Stimulated activated CD8-positive, alpha-beta memory T cell treated with anti-CD3 and anti-CD28 coated beads, Interleukin-7, amount 100 ng/mL, for 24 hours (primary cell): Measurements from ENCODE around the gene ANXA6.

Source experiments
- DNase-seq: peaks from one replicate; pipeline ENCODE4 v3.0.0-alpha.2; 2020; ENCODE audit warnings: low read depth

Gene ANXA6

DNA sequence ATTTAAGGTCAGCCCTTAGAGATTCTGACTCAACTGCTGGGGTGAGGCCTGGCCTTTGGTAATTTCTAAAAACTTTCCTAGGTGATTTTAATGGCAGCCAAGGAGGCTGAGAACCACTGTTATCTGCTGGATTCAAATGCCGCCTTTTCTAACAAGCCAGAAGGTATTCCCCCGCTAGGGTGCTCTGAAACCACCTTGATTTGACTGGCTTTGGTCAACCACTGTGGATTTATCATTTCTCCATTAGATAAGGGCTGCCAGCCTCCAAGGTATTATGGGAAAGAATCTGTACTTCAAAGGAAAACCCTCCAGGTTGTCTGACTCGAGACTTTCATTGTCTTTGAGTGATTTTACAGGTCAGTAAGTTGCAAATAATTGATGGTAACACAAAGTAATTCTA is 4.3 kb downstream of the ANXA6 start:
- no peak for DNase-seq

DNA sequence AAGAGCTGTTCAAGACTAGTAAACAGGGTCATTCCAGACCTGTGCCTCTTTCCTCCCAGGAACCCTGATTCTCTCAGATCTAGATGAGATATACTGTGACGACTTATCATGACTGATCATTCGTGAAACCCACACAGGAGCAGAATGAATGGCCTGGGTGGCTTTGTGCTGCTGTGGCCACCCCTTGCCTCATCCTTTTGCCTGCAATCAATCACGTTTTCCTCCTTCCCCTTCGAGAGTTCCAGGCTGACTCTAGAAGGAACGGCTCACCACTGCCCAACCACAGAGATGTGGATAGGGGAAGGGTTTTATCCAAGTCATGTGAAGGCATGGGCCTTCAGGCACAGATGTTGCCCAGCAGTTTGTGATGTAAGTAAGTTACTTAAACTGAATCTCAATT is 5.8 kb downstream of the ANXA6 start:
- no peak for DNase-seq

DNA sequence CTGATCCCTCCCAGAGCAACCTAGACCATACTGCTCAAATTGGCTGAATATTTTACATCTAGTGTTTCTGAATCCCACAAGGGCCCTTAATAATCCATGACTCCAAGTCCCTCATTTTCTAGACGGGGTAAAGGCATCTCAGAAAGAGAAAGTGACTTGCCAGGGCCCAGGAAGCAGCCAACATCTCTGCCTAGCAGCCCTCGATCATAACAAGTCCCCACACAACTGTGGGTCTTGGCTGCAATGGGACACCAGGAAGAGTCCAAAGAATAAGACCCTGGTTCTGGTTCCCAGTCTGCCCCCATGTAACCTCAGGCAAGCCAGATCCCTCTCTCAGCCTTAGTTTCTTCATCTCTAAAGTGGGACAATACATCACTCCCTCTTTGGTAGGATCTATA is 6.3 kb downstream of the ANXA6 start:
- no peak for DNase-seq

DNA sequence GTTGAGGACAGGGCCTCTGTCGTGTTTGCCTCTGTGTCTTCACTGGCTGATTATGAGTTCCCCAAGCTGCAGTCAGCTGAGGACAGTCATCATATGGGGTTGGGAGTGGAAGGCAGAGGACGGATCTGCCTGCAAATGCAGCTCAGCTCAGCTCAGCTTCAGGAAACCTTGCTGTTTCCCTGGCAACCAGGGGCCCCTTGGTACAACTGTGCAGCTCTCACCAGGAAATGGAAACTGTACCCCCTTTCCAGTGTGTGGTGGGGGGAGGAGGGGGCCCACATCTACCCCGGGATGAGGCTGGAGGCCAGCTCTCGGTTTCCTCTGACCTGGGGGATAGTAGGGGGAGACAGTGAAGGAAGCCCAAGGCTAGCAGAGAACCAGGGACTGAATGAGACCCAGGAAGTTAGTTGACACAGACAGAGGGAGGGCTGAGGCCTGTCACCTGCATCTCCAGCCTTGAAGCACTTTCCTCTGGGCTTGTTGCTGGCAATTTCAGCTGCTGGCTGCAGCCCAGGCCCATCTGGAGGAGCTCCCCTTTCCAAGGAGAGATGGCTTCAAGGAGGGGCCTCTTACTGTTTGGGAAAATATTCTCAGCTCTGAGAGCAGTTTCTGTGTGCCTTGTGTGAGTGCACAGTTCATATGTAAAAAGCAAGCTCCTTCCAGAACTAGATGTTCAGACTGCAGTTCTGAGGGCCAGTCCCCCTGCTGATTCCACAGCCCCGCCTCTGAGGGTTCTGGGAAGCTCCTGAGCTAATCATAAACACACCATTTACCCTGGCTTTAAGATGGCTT is 6.9 kb downstream of the ANXA6 start:
- peak; percentile 41 for DNase-seq

DNA sequence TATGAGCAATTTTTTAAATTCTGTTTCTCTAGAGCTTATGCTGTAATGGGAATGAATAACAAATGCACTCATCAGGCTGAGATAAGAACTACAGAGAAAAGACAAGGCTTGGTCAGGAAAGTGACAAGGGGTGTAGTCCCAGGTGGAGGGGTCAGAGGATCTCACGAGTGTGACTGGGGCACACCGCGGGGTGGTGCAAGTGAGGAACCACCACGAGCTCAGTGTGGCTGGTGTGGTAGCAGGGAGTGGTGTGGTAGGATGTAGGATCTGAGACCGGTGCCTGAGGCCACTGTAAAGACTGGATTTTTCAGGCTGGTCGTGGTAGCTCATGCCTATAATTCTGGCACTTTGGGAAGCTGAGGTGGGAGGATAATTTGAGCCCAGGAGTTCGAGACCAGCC is 9.0 kb downstream of the ANXA6 start:
- no peak for DNase-seq

DNA sequence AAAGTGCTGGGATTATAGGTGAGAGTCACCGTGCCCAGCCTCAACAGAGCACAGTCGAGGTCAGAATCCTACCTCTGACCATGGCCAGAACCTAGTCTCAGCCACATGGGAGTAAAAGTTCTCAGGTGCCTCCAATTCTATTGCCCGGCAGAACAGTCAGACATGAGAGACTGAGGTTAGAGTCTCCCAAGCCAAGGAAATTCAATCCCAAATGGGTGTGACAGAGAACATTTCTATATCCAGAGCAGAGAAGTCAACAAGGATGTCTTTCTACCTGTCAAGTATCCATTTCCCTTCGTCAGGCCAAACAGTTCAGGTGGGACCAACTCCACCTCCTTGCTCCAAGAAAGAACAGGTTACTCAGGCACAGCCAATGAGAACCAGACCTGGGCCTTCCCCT is 10.5 kb downstream of the ANXA6 start:
- no peak for DNase-seq

DNA sequence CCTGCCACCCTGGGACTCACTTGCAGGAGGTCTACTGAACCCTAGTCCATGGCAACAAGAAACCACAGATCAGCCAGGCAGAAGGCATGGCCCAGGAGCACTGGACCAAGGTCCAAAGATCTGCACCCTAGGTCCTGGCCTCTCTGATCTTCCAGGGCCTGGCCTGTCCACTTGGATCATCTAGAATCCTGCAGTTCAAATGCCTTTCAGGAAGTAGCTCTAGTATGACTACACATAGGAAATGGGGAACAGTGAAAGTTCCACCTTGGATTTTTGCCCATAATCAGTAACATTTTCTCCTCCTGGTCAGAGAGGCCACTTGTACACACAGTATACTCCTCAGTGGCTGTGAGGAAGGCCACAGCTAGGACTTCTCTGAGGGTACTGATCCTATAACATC is 11.5 kb downstream of the ANXA6 start:
- no peak for DNase-seq

DNA sequence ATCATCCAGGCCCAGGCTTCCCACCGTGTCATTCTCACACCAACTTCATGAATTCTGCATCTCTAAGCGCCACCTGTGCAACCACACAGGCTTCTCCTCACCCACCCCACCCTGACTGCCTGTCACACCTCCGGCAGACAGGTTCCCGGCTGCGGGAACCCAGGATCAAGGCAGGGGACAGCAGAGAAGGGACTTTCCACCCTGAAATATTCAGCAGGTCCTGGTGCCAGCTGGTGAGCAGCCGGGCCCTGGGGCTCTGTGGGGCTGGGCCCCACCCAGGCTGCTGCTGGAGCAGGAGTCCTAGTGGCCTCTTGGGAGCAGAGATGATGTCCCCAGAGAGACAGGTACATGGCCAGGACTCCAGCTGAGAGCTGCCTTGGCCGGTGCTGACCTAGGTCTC is 12.7 kb downstream of the ANXA6 start:
- no peak for DNase-seq

DNA sequence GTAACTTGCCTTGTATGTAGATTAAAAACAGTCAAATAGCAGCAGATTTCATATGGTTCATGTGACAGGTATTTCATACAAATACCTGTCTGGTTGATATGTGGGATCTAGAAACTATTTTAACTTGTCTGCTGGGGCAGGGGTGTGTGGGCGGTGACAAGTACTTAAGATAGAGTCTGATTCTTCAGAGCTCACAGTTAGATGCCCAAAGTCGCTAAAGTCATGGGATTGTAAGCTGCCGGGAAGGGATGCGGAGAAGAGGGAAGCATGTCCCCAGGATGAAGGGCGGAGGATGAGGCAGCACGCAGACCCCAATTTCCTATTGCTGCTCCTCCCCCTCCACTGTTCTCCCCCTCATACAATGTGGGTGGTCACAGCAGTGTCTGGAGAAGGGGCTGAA is 13.3 kb downstream of the ANXA6 start:
- no peak for DNase-seq

DNA sequence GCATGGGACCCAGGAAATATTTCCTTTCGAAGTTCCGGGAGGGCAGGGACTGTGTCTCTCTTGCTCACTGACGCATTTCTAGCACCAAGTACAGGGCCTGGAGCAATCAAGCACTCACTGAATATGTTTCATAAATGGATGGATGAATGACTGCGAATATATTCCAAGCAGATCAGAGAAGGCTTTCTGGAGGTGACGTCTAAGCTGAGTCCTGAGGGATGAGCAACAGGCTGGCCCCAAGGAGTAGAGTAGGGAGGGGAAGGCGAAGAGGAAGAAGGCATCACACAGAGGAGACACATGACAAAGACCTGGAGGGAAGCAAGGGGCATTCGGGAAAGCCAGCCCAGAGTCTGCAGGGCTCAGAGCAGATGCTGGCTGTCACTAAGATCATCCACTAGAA is 13.9 kb downstream of the ANXA6 start:
- DNase-seq: no peak

DNA sequence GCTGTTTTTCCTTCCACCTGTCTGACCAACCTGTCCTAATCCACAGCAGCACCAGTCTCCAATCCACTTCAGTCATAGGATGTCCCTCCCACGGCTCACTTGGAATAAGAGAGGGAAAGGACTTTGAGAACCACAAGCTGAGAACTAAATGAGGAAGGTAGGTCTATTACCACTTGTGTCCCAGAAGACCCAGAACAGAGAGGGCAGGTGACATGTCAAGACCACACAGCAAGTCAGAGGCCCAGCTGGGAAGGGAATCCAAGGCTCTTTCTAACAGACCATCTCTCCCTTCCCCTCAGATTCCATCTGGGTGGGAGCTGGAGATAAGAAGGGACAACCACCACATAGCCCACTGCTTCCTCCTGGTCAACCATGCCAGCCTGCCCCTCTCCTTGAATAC is 14.6 kb downstream of the ANXA6 start:
- no peak for DNase-seq

DNA sequence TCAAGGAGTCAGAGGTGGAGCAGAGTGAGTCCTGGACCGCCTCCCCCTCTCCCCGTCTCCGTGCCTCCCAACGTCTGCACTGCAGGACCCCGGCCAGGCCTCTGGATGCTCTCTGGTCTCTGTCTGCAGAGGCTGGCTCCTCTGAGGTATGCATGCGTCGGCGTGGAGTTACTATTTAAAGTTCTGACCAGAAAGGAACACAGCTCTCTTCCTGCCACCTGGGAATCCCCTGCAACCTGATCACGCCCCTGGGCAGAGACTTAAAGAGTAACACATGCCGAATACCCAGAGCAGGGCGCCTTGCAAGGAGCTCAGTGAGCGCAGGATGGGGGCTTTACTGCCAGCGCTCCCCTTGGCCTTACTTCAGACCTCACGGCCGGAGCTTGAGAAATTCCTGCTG is 16.0 kb downstream of the ANXA6 start:
- DNase-seq: no peak

DNA sequence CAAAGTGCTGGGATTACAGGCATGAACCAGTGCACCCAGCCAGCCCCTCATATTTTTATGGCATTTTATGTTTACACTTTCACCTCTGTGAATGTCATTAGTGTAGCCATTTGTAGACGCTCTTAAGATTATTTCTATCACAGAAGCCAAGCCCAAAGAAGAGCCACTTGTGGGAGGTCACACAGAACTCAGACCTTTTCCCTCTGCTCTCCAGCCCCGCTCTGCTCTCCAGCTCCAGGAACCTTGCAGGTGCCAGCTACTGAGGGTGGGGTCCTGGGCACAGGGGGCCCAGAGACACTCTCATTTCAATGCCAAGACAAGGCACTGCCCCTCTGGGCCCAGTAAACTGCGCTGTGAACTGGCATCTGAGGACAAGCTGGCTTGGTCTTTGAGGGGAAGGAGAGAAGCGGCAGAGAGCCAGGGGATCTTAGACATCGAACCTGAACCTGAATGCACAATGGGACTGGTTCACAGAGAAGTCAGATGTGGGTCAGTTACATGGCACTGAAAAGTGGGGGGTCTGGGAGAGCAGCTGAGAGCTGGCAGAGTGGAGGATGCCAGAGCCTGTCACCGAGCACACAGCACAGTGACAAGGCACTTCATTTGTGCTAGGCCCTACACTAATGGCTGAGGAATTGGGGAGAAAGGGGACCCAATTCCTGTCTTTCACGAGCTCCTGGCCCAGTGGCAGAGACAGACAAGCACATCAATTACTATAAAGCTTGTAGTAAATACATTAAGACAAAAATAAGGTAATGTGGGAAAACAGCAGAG is 16.7 kb downstream of the ANXA6 start:
- DNase-seq: no peak

DNA sequence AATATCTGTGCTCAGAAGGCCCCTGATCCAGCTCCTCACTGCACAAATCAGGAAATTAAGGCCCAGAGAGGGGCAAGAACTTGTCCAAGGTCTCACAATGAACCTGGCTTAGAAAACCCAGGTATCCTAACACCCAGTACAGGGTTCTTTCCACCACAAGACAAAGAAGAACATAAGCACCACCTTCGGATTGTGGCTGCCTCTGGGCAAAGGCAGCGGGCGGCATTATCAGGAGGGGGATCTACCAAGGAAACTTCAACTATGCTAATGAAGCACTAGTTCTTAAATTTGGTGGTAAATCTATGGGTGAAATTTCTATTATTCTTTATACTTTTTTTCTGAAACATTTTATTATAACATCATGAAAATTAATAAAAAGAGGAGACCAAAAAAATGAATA is 17.9 kb downstream of the ANXA6 start:
- no peak for DNase-seq

DNA sequence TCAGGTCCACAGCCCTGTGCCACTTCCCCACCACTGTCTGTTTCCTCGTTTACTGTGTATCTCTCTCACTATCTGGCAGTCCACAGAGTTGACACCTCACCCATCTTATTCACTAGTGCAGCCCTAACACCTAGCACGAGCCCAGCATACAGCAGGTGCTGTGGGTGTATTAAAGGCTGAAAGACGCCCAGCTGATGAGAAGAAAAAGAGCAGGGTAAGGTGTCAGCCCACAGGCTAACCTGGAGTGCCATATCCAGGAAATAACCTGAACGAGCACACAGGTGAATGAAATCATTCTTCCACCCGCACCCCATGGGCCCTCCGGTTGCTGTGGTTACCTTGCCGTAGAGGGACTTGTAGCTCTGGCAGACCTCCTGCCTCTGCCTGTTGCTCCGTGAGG is 18.6 kb downstream of the ANXA6 start:
- no peak for DNase-seq

DNA sequence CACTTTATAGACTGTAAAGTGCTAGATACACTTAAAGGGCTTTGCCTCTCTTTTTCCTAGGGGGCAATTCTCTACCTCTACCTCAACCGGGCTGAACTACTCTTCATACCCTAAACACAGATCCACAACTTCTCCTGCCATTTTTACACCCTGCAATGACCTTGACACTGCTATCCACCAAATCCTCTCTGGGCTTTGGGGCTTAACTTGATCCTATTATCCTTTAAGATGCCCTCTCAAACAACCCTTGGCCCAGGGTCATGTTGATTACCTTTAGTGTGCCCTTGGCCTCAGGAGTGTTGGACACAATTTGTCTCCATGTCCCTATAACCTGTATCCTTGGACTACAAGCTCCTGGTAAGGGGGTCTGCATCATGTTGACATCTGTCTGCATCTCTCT is 19.5 kb downstream of the ANXA6 start:
- DNase-seq: no peak

DNA sequence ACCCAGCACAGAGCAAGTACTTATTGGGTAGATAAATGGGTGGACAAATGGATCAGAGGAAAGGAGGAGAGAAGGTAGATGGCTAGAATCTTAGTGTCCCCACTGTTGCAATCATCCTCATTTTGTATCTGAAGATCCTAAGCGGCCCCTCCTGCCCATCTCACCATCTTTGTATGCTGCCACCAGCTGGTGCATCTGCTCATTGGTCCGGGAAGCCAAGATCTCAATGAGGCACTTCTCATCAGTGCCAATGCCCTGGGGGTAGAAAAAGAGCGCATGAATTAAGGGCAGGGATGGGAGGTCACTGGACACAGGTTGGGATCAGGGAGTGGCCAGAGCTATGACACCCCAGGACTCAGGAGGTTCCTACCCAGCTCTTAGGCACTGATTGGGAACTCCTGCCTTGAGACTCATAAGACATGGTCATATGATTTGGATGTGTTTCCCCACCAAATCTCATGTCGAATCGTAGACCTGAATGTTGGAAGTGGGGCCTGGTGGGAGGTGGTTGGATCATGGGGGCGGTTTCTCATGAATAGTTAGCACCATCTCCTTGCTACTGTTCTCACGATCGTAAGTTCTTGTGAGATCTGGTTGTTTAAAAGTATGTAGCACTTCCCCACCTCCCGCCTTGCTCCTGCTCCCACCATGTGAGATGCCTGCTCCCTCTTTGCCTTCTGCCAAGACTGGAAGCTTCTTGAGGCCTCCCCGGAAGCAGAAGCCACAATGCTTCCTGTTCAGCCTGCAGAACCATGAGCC is 20.3 kb downstream of the ANXA6 start:
- DNase-seq: no peak

DNA sequence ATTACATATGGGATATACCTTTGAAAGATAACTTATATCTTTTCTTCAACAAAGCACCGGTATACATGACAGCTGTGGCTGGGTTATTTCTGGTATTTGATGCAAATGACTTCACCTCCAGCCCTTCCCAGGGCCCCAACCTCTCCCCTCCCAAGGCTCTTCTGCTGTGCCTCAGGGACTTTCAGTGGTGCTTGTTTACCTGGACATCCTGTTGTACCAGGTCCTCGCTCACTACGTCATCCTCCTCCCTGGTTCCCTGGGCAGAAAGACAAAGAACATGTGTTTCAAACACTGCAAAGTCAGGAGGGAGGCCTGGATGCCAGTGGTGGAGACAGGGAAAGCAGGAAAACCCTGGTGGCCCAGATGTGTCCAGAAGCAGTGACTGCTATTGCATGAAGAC is 23.4 kb downstream of the ANXA6 start:
- no peak for DNase-seq

DNA sequence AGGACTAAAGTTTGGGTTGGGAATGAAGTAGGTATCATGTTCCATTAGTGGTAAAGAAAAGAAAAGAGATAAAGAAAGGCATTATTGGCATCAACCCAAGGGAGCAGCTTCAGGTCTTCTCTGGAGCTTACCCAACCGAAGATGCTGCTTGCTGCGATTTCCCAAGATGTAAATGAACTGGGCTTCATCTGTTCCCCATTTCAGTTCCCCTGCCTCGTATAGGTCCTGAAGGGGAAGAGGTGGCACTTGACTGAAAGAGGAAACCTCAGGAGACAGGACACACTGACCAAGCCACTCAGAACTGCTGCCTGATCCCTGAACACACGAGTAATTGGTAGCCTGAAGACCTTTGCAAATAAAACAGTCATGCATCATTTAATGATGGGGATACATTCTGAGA is 24.6 kb downstream of the ANXA6 start:
- DNase-seq: no peak

DNA sequence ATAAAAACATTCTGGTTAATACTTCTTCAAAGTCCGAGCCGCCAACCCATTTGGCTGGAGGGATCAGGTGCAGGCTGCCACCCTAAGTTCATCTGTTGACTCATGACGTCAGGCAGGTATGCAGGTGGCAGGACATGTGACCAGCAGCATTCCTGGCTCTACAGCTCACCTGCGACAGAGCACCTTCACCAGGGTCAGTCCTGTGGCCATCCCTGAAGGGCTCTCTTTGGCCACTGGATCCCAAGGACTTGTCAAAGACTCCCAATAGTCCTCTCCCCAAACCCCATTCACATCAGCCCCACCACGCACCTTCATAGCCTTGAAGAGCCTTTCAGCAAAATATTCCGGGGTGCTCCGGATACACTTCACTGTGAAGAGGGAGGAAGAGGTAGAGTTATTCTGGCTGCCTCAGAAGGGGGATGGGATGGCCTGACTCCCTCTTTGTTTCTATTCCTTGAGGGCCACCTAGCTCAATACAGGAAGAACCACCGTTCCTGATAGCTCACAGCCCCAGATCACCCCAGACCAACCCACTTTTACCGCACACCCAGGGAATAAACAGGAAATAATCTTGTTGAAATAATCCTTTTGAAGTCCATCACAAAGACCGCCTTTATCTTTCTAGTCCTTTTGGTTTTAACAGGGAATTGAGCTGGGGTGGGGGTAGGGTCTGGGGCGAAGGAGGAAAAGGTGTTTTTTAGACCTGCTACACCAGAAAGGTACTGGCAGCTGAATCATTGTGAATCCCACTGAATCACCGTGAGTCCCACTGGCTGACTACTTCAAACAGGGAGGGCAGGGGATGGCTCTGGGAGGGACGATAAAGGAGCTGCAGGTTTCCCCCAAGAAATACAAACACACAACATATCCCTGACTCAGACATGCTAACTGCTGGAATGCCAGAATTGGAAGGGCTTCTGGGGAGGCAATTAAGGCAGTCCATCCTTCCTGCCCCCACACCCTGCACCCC is 26.4 kb downstream of the ANXA6 start:
- no peak for DNase-seq

DNA sequence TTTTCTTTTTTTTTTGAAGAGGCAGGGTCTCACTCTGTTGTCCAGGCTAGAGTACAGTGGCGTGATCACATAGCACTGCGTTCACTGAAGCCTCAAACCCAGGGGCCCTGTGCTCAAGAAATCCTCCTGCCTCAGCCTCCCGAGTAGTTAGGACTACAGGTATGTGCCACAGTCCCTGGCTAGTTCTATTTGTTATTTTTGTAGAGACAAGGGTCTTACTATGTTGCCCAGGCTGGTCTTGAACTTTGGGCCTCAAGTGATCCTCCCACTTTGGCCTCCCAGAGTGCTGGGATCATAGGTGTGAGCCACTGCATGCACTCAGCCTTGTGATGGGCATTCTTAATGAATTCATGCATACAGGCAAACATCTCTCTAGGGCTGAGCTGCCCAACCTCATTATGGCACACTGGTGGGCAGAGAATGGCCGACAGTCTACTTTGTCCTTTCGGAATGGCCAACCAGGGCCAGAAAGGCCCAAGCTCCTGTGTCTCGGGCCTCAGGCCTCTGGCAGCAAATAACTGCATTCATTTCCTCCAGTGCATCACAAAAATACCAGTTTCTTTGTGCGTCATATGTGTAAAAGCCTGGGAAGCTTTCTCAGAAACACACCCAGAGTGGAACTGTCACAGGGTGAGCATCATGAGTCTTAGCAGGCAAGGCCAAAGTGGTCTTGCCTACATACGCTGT is 27.2 kb downstream of the ANXA6 start:
- no peak for DNase-seq
